GM12878 (cell line): ENCODE results near the gene KPTN. TPM values are rescaled to one million over a fixed set of nuclear protein-coding genes. Genes with fewer than 3 reads are reported as not detected.

ENCODE experiments used
- ATAC-seq: fragments of 200-7000 bp; cut with Tn5 transposase; 3 replicates; pipeline ENCODE4 v1.9.1; 2020; ENCODE audit warnings: mild to moderate bottlenecking, moderate library complexity
- BruUV-seq: library from RNA; stranded (reverse); fragments of 400-500 nt; replicated peaks from 2 replicates; lab custom pipeline; 2021; lab: Mats Ljungman, UMichigan
- CTCF ChIA-PET: fragments of 300-600 bp; sonication (Branson Sonifier 250); formaldehyde crosslinking; extraction: SDS; loops from one replicate; lab custom pipeline; 2021; ENCODE audit warnings: inconsistent platforms; lab: Yijun Ruan, JAX
- POLR2A ChIA-PET: fragments of 350-600 bp; formaldehyde crosslinking; extraction: SDS; loops from one replicate; lab custom pipeline; 2021; ENCODE audit warnings: inconsistent platforms; lab: Charles Lee
- RAD21 ChIA-PET: fragments of 300-600 bp; sonication (Branson Sonifier 250); formaldehyde crosslinking; loops from one replicate; lab custom pipeline; 2023; ENCODE audit warnings: antibody characterized with exemption; ENCODE audit not compliant: unreplicated experiment; lab: Charles Lee
- SMC1A ChIA-PET: fragments of 300-600 bp; sonication (Branson Sonifier 250); formaldehyde crosslinking; loops from one replicate; lab custom pipeline; 2023; ENCODE audit not compliant: unreplicated experiment, uncharacterized antibody; lab: Charles Lee
- DNase-seq: peaks from one replicate; pipeline ENCODE4 v3.0.0-alpha.2; 2011; ENCODE audit warnings: low read depth, low spot score
- FAIRE-seq: peaks from 3 replicates; lab custom pipeline; 2011; peaks lifted over from hg19 to GRCh38; lab: Jason Lieb, UNC
- H2AFZ ChIP-seq: 2 replicates; pipeline ENCODE4 v1.6.0; 2011; ENCODE audit warnings: low read depth, low read length, control low read depth; ENCODE audit not compliant: control insufficient read depth
- H3K27ac ChIP-seq: 2 replicates; pipeline ENCODE4 v1.5.1; 2011; ENCODE audit warnings: control low read depth; ENCODE audit not compliant: control insufficient read depth, insufficient read depth
- H3K27me3 ChIP-seq, 2 experiments: replicated peaks in 1 of 2; 2 replicates each; pipeline versions ENCODE4 v1.6.0 to v1.6.1; 2011; ENCODE audit warnings: low read length in 1 of 2; ENCODE audit not compliant: control insufficient read depth in 2 of 2, insufficient read depth in 2 of 2
- H3K36me3 ChIP-seq, 2 experiments: 2 replicates each; pipeline ENCODE4 v1.5.1; 2011; ENCODE audit warnings: low read length in 1 of 2; ENCODE audit not compliant: control insufficient read depth in 2 of 2, insufficient read depth in 2 of 2
- H3K4me1 ChIP-seq: 2 replicates; pipeline ENCODE4 v1.6.1; 2011; ENCODE audit warnings: mild to moderate bottlenecking, low read length, moderate library complexity, mixed read lengths; ENCODE audit not compliant: control insufficient read depth, insufficient read depth
- H3K4me2 ChIP-seq: 2 replicates; pipeline ENCODE4 v1.6.0; 2011; ENCODE audit warnings: control low read depth; ENCODE audit not compliant: control insufficient read depth, insufficient read depth
- H3K4me3 ChIP-seq: fragments of 200-600 bp; sonication (generic); 2 replicates; pipeline ENCODE4 v1.5.1; 2016
- H3K79me2 ChIP-seq: 2 replicates; pipeline ENCODE4 v1.6.0; 2011; ENCODE audit warnings: low read length; ENCODE audit not compliant: control insufficient read depth, insufficient read depth
- H3K9ac ChIP-seq: 2 replicates; pipeline ENCODE4 v1.8.0; 2011; ENCODE audit warnings: low read length, control low read depth, mixed read lengths; ENCODE audit not compliant: control insufficient read depth, insufficient read depth
- H3K9me3 ChIP-seq: replicated peaks from 3 replicates; pipeline ENCODE4 v1.5.1; 2011; ENCODE audit warnings: mild to moderate bottlenecking, low read length; ENCODE audit not compliant: control insufficient read depth, insufficient read depth
- H4K20me1 ChIP-seq: 2 replicates; pipeline ENCODE4 v1.6.0; 2011; ENCODE audit not compliant: control insufficient read depth, insufficient read depth
- CREM ChIP-seq: IDR thresholded peaks from 2 replicates; pipeline ENCODE4 v1.6.1; 2014; ENCODE audit warnings: antibody characterized with exemption, low read depth
- E2F8 ChIP-seq: fragments of 450-650 bp; IDR thresholded peaks from 2 replicates; pipeline ENCODE4 v1.6.1; 2018; ENCODE audit warnings: mild to moderate bottlenecking, low read depth, moderate library complexity; ENCODE audit not compliant: partially characterized antibody
- ZBTB33 ChIP-seq: fragments of 450-650 bp; IDR thresholded peaks from 2 replicates; pipeline ENCODE4 v1.6.1; 2017; ENCODE audit warnings: mild to moderate bottlenecking
- WGBS: methylation state at CpG from one replicate; pipeline ENCODE4 v1.1.6; 2016; ENCODE audit warnings: low lambda C conversion rate; ENCODE audit not compliant: insufficient replicate concordance, insufficient coverage; ENCODE audit errors: missing lambda C conversion rate; 5-methylcytosine and 5-hydroxymethylcytosine counted together
- in situ Hi-C: fragments of 300-500 bp; cut with MboI; formaldehyde crosslinking; loops from 9 replicates; pipeline ENCODE4 v1.14.3; 2018; ENCODE audit warnings: mixed read lengths
- intact Hi-C: fragments of 100-400 bp; cut with micrococcal nuclease; formaldehyde crosslinking; loops from one replicate; pipeline ENCODE4 v1.14.2; 2022; ENCODE audit not compliant: unreplicated experiment
- polyA plus RNA-seq, 11 experiments: library from polyadenylated mRNA; depleted of rRNA in 4 of 11; unstranded in 6 of 11; stranded (reverse) in 5 of 11; fragments of >200 nt; fragmentation: Nextera tagmentation in 4 of 11; fragmentation: Illumina TruSeq in 1 of 11; extraction: Ambion mirVana in 4 of 11; extraction: Trizol in 1 of 11; gene quantifications; 1 replicate in 1 of 11; 2 replicates in 10 of 11; pipeline versions ENCODE4 v1.2.1 to v1.2.3, GENCODE V29; 2011 to 2016; ENCODE audit warnings: inconsistent platforms in 2 of 11, missing spikeins in 2 of 11, low read depth in 1 of 11
- total RNA-seq, 4 experiments: library from RNA; depleted of rRNA in 3 of 4; stranded (reverse); fragments of >200 nt in 3 of 4; fragmentation: Illumina TruSeq in 1 of 4; extraction: Trizol in 1 of 4; gene quantifications; 2 replicates each; pipeline versions ENCODE4 v1.2.1 to v1.2.3, GENCODE V29; 2013 to 2021

KPTN gene
- total and polyA plus RNA-seq, 10 of the 15 experiments (the other 5 are each of a cell fraction or from before 2014, with no cell fraction given) = 0.60 to 10.1 (median 6.0) TPM

- ChIA-PET SMC1A (no interaction called here), POLR2A (no interaction called here), CTCF (no interaction called here), RAD21 (no interaction called here)
- TF ChIP-seq ZBTB33 (no peak), E2F8 (no peak), CREM (no peak)
- H3K27me3 ChIP-seq = peaks cover 5 to 7% of the 10 kb centered on the region in 2 experiments; a peak in 3 of 4 replicates
- no peak overlapping the region for H3K4me2 ChIP-seq
- no peak overlapping the region for H3K27ac ChIP-seq
- intact Hi-C loops = no loop called here
- ATAC-seq (no peak), DNase-seq (no peak), FAIRE-seq (no peak)
- H3K36me3 ChIP-seq = no peaks in the 10 kb centered on the region
- no peaks in the 10 kb centered on the region for H3K79me2 ChIP-seq
- H3K4me3 ChIP-seq = no peak overlapping the region
- BruUV-seq = no TSS peak
- H3K9me3 ChIP-seq = no peaks in the 10 kb centered on the region
- H3K4me1 ChIP-seq = no peaks in the 10 kb centered on the region
- no peaks in the 10 kb centered on the region for H4K20me1 ChIP-seq
- H3K9ac ChIP-seq = no peak overlapping the region
- no peak overlapping the region for H2AFZ ChIP-seq
- WGBS = 14% methylated on average over 12 of the region's 16 CpGs
- in situ Hi-C loops = no loop called here
Measured at GRCh38 chr19:47471381-47471732, 12.7 kb downstream of the KPTN start.
